Osteoblast (primary cell): Measurements from ENCODE around the gene ARHGAP10. TPM values are rescaled to one million over a fixed set of nuclear protein-coding genes. Genes with fewer than 3 reads are reported as not detected.

Experiments
- DNase-seq: peaks from one replicate; pipeline ENCODE4 v3.0.0; 2011; ENCODE audit warnings: low spot score, mixed read lengths; ENCODE audit not compliant: insufficient read length; ENCODE audit errors: missing footprints
- H2AFZ ChIP-seq: 2 replicates; pipeline ENCODE4 v1.6.0; 2011; ENCODE audit warnings: mild to moderate bottlenecking, low read length
- H3K27ac ChIP-seq: 2 replicates; pipeline ENCODE4 v1.5.1; 2011; ENCODE audit warnings: mild to moderate bottlenecking, low read depth, low read length, moderate library complexity
- H3K27me3 ChIP-seq: 2 replicates; pipeline ENCODE4 v1.6.0; 2012; ENCODE audit warnings: mild to moderate bottlenecking, control low read depth, inconsistent platforms, low read length, moderate library complexity; ENCODE audit not compliant: insufficient read depth
- H3K36me3 ChIP-seq: 2 replicates; pipeline ENCODE4 v1.5.1; 2011; ENCODE audit warnings: mild to moderate bottlenecking, low read length, control low read depth, moderate library complexity; ENCODE audit not compliant: insufficient read depth
- H3K4me1 ChIP-seq: 2 replicates; pipeline ENCODE4 v1.5.1; 2011; ENCODE audit warnings: mild to moderate bottlenecking, low read length, control low read depth, moderate library complexity; ENCODE audit not compliant: insufficient read depth
- H3K4me2 ChIP-seq: 2 replicates; pipeline ENCODE4 v1.6.0; 2011; ENCODE audit warnings: mild to moderate bottlenecking, low read length; ENCODE audit not compliant: insufficient read depth
- H3K4me3 ChIP-seq: fragments of 200-600 bp; sonication (generic); 3 replicates; pipeline ENCODE4 v1.5.1; 2012; ENCODE audit warnings: mild to moderate bottlenecking, low read length, inconsistent platforms; ENCODE audit not compliant: insufficient read depth
- H3K79me2 ChIP-seq: 2 replicates; pipeline ENCODE4 v1.6.0; 2012; ENCODE audit warnings: mild to moderate bottlenecking, low read length, control low read depth, inconsistent platforms; ENCODE audit not compliant: insufficient read depth
- H3K9me3 ChIP-seq: 2 replicates; pipeline ENCODE4 v1.5.1; 2011; ENCODE audit warnings: low read depth, low read length, control low read depth
- H4K20me1 ChIP-seq: 2 replicates; pipeline ENCODE4 v1.6.0; 2012; ENCODE audit warnings: mild to moderate bottlenecking, low read length, control low read depth; ENCODE audit not compliant: insufficient read depth
- CTCF ChIP-seq: IDR thresholded peaks from 2 replicates; pipeline ENCODE4 v1.5.1; 2011; ENCODE audit warnings: mild to moderate bottlenecking, low read depth, low read length, moderate library complexity; ENCODE audit errors: extremely low read depth
- total RNA-seq: library from RNA; depleted of rRNA; stranded (reverse); fragments of >200 nt; gene quantifications from 2 replicates; pipeline ENCODE4 v1.2.3, GENCODE V29; 2012

The ARHGAP10 gene
- total RNA-seq, 1 donor: 31.5 TPM

GRCh38 chr4:147864607-147865006 lies 132.7 kb downstream of the ARHGAP10 start:
- Histone ChIP-seq H4K20me1 (no peaks in the 10 kb centered on the region), H3K4me2 (no peak overlapping the region), H3K79me2 (peaks cover 10% of the 10 kb centered on the region), H3K36me3 (peaks cover 2% of the 10 kb centered on the region), H3K27ac (no peak overlapping the region), H2AFZ (no peak overlapping the region), H3K27me3 (no peaks in the 10 kb centered on the region), H3K4me3 (no peak overlapping the region), H3K9me3 (no peaks in the 10 kb centered on the region), H3K4me1 (peaks cover 23% of the 10 kb centered on the region)
- no peak for TF ChIP-seq CTCF
- DNase-seq: no peak

- Histone ChIP-seq H3K36me3 (no peaks in the 10 kb centered on the region), H3K9me3 (no peaks in the 10 kb centered on the region), H3K79me2 (peaks cover 10% of the 10 kb centered on the region), H3K27ac (peak overlapping the region; percentile 62), H3K4me3 (no peak overlapping the region), H2AFZ (no peak overlapping the region), H4K20me1 (no peaks in the 10 kb centered on the region), H3K27me3 (no peaks in the 10 kb centered on the region), H3K4me2 (peak overlapping the region; percentile 5), H3K4me1 (peaks cover 23% of the 10 kb centered on the region)
- no peak for TF ChIP-seq CTCF
- no peak for DNase-seq
Measured at GRCh38 chr4:147865926-147866325, 134.0 kb downstream of the ARHGAP10 start.

- Histone ChIP-seq H3K4me2 (no peak overlapping the region), H3K27me3 (no peaks in the 10 kb centered on the region), H3K4me1 (peaks cover 23% of the 10 kb centered on the region), H4K20me1 (no peaks in the 10 kb centered on the region), H2AFZ (no peak overlapping the region), H3K79me2 (peaks cover 10% of the 10 kb centered on the region), H3K36me3 (no peaks in the 10 kb centered on the region), H3K27ac (peak overlapping the region; percentile 62), H3K4me3 (no peak overlapping the region), H3K9me3 (no peaks in the 10 kb centered on the region)
- peak; percentile 82 for DNase-seq
- peak; percentile 100 for TF ChIP-seq CTCF
Measured at GRCh38 chr4:147866532-147867271, 134.8 kb downstream of the ARHGAP10 start.

- H3K27me3 ChIP-seq: no peaks in the 10 kb centered on the region
- H3K79me2 ChIP-seq: peaks cover 4% of the 10 kb centered on the region
- H2AFZ ChIP-seq: no peak overlapping the region
- no peak overlapping the region for H3K4me2 ChIP-seq
- H3K4me1 ChIP-seq: no peaks in the 10 kb centered on the region
- no peak for TF ChIP-seq CTCF
- no peak overlapping the region for H3K4me3 ChIP-seq
- no peaks in the 10 kb centered on the region for H4K20me1 ChIP-seq
- DNase-seq: no peak
- no peak overlapping the region for H3K27ac ChIP-seq
- peaks cover 18% of the 10 kb centered on the region for H3K36me3 ChIP-seq
- H3K9me3 ChIP-seq: no peaks in the 10 kb centered on the region
Measured at GRCh38 chr4:147874109-147874508, 142.2 kb downstream of the ARHGAP10 start.
